GM18870 (cell line): Measurements from ENCODE around the gene ANAPC16.
"Not testable (repeated sequence)": the region's sequence is repeated elsewhere in the genome, so short reads cannot be mapped to it uniquely, and the experiment has no call there.

Experiments
- ATAC-seq: cut with Tn5 transposase; IDR thresholded peaks from one replicate; pipeline ENCODE4 v1.9.1; 2021; ENCODE audit warnings: moderate library complexity; ENCODE audit not compliant: unreplicated experiment

ANAPC16 gene

DNA sequence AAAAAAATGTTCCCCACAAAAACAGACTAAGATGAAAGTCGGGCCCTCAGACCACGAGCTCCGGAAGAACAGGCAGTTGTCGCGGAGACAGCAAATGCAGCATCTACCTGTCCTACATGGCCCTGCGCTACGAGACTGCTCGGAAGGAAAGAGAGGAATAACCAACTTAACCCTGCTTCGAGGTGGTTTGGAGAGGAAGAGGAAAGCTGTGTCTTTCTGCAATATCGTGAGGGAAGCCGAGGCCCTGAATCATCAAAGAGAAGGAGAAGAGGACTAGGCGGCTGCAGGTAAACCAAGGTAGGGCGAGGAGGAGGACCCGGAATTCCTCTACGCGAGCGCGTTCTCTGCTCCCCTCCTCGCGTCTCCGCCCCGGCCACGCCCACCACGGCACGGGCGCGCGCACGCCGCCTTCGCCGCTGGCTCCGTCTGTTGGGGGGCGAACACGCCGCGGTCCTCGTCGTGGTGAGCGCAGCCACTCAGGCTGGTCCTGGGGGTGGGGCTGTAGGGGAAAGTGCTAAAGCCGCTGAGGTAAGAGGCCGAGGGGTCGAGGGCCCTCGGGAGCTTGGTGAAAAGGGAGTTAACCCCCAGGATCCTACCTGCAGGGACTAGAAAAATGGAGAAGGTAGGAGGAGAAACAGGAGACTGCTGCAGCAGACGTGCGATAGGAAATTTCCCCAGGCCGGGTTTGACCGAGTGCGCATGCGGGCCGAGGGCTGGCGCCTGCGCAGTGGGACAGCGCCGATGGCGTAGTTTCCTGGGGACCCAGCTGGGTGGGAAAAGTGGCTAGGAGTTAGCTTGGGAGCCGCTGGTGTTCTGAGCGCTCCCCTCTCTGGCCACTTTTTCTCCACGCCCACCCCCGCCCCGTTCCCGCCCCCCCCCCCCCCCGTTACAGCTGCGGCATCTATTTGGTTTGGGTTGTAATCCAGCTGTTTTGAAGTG lies at the start of gene ANAPC16, which contains the start of gene ASCC1:
Gene ANAPC16 (plus strand): TSS at position 402 of the 939 bp plus-strand sequence. CDS start 7,903 bp downstream, outside the sequence.
Gene ASCC1 (minus strand): TSS at position 666 of the 939 bp plus-strand sequence. CDS start 2,978 bp downstream, outside the sequence.
- peak; percentile 64 for ATAC-seq

DNA sequence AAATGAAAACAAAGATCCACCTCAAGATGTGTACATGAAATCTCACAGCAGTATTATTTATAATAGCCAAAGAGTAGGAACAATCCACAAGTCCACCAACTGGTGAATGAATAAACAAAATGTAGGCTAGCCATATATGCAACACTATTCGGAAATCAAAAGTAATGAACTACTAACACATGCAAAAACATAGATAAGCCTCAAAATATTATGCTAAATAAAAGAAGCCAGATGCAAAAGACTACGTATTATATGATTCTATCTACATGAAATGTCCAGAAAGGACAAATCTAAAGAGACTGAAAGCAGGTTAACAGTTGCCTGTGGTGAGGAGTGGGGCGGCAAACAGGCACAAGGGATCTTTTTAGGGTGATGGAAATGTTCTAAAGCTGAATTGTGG lies 48.7 kb upstream of the ANAPC16 start:
- ATAC-seq: no peak

DNA sequence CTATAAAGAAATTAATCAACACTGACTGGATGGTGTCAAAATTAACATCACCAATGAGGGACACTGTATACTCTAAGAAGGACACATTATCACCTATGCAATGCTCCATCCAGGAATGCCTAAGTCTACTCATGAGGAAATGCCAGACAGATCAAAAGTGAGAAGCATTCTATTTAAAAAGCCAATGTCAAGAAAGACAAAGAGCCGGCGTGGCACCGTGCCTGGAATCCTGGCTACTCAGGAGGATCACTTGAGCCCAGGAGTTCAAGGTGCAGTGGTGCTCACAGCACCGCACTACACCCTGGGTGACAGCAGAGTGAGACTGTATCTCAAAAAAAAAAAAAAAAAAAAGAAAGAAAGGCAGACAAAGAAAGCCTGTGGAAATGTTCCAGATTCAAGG lies 45.5 kb upstream of the ANAPC16 start:
- no peak for ATAC-seq

DNA sequence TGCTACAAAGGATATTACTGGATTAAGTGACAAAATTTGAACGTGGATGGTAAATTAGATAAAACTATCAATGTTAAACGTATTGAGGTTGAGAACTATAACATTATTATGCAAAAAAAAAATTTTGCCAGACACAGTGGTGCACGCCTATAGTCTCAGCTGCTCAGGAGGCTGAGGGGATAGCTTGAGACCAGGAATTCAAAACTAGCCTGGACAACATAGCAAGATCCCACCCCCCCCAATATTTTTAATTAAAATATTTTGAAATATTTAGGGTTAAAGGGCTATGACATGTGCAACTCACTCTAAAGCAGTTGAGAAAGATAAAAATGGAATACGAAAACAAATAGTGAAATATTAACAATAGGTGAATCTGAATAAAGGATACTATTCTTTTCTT lies 45.1 kb upstream of the ANAPC16 start:
- no peak for ATAC-seq

DNA sequence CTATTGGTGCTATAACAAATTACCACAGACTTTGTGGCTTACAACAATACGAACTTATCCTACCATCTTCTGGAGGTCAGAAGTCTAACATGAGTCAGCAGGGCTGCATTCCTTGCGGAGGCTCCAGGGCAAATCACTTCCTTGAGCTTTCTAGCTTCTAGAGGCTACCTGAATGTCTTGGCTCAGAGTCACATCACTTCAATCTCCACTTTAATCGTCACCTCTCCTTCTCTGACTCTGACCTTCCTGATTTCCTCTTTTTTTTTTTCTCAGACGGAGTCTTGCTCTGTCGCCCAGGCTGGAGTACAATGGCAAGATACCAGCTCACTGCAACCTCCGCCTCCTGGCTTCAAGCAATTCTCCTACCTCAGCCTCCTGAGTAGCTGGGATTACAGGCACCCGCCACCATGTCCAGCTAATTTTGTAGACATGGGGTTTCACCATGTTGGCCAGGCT lies 44.6 kb upstream of the ANAPC16 start:
- ATAC-seq: no peak

DNA sequence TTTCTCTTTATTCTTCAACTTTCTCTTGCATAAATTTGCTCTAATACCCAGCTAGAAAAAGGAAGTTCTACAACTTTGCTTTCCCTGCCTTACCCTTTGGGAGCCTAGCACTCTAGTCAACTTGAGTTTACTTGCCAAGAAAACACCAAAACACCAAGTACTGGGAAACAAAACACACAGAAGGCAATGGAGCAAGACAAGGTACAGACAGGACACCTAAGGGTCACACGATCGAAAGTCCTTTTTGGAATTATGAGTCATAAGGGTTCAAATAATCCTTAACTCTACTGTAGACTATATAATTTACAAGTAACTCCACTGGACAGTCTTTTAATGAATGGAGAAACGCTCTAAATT lies 42.6 kb upstream of the ANAPC16 start:
- ATAC-seq: no peak

DNA sequence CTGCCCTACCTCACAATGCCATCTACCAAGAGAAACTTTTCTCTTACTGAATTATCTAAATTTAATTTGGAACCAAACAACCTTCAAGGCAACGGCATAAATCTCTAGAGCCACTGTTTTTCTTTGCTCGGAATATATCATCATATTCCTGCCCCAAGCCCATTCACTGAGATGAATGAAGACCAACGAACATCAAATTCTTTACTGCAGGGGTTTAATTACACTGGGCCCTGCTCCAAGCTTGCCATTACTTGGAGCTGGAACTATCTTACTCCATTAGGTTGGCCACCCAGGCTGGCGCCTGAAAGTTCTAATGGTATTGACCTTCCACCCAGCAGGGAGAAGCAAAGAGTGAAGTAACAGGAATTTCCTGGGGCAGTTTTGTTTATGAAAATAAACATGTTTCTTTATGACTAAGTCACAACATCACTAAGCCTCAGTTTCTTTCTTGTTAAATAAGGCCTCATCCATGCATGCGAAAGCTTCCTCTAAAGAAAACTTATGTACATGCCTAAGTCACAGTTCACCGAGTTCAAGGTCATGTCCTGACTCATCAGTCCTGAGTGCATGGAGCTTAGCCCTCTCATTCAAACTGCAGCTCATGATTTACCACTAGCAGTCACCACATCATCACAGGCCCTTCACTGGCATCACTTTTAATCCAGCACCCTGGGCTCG lies 42.1 kb upstream of the ANAPC16 start:
- ATAC-seq: peak; percentile 59

DNA sequence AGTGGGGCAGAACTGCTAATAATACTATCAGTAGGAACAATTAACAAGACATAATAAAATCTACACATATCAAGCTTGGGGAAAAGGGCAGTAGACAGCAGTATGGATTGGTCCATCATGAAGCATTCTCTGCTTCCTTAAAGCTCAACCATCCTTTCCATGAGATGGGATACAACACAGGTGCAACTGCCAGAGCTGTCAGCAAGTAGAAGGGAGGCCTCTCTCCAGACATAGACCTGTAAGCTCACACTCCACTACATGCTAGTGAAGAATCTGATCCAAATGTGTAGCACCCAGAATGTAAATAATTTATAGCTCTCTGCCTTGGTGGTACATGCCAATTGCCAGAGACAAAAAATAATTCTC lies 41.5 kb upstream of the ANAPC16 start:
- ATAC-seq: no peak

DNA sequence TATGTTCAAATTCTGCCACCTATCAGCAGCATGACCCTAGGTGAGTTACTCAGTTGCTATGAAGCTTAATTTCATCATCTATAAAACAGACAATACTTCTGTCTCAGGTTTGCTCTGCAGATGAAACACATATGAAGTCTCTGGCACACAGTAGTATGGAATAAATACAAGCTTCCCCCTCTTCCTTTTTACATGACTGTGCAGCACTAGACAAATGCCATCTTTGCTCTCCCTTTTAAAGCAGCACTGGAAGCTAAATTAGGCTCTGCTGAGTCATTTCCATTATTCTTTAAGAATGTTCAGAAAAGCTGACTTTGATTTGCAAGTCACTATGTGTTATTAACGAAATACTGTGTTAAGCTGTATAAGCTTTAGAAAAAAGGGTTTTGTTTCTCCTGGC lies 40.7 kb upstream of the ANAPC16 start:
- no peak for ATAC-seq

DNA sequence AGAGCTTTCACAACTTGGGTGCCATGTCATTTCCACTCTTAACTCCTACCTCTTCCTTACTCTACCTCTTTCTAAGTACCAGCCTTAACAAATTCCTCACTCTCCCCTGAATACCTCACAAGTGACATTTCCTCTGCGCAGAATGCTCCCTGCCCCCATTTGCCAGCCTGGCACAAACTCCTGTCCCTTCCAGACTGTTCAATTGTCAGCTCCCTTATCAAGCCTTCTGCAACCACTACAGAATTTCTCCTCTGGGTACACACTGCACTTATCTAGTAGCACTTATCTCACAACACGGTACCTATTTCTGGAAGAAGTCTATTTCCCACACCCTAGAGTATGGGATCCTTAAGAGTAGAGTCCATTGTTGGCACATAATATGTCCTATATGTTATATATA lies 39.1 kb upstream of the ANAPC16 start:
- ATAC-seq: no peak

DNA sequence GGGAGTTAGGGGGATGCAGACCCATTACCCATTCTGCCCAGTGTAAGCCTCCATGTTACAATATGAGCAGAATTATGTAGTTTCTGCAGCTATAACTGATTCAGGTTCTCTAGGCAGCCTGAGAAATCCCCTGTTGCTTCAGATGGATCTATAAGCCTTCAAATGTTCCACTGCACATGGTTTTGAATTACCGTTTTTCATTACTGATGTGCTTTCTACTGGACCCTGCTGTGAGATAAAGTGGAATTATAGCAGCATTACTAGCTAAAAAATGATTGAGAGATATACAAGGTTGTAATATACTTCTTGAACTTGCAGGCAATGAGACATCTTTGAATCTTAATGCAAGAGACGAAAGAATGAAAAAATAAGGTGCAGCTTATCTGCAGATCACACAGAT lies 38.4 kb upstream of the ANAPC16 start:
- no peak for ATAC-seq

DNA sequence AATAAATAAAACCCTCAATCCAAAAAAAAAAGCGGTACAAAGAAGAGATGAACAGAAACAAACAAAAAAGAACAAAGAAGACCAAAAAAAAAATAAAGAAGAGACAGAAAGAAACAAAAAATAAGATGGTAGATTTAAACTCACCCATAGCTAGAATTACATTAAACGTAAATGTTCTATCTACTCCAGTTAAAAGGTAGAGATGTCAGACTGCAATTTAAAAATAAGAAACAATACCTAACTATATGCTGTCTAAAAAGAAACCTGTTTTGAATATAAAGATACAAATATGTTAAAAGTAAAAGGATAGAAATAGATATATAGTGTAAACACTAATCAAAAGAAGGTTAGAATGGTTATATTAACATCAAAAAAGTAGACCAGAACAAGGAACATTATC lies 31.7 kb upstream of the ANAPC16 start:
- no peak for ATAC-seq

DNA sequence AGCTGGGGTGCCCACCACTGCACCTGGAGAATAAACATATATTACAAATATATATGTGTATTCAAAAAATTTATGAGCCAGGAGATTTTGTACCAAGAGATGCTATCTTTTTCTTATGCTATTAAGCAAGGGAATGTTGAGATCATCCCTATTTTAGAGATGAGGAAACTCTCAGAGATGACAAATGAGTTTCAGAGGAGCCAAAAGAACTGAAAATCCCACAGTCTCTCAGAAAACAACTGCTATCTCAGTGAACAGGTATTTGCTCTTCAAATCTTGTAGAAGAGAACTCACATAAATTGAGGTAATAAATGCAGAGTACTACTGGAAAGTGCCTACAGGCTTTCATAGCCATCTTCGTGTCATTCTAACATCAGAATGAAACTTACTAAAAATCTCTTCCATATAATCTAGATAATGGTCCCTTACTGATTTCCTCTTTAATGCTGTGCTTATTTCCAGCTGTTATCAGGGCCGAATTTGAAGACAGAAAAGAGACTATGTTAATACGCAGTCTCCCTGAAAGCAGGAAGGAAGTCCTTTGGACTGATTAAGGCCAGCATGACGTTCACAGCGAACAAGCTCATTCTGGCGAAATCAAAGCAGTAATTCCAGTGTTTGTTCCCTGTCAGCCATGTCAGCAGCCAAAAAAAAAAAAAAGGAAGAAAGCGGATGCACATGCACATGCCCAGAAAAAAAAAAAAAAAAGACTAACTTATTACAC lies 29.4 kb upstream of the ANAPC16 start:
- ATAC-seq: no peak

DNA sequence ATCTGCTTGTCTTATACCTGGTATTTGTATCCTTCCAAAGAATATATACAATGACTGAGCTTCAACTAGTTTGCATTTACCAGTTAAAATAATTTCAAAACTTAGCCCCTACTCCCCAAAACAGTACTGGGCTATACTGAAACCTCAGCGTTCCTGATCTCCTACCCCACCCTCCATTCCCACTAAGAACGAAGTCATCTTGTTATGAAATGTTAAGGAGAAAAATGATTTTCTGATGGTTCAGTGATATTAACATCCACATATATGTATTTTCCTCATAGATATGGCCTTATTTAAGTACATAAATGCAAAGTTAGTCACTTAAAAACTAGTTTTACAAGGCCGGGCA lies 28.9 kb upstream of the ANAPC16 start:
- ATAC-seq: no peak

DNA sequence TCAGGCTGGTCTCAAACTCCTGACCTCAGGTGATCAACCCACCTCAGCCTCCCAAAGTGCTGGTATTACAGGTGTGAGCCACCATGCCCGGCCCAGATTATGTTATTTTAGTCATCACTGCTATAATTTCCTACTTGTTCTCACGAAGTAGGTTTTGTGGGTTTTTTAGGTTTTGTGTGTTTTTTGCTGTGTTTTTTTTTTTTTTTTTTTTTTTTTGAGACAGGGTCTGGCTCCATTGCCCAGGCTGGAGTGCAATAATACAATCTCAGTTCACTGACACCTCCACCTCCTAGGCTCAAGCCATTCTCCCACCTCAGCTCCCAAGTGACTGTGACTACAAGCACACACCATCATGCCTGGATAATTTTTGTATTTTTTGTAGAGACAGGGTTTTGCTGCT lies 20.9 kb upstream of the ANAPC16 start:
- ATAC-seq: no peak

DNA sequence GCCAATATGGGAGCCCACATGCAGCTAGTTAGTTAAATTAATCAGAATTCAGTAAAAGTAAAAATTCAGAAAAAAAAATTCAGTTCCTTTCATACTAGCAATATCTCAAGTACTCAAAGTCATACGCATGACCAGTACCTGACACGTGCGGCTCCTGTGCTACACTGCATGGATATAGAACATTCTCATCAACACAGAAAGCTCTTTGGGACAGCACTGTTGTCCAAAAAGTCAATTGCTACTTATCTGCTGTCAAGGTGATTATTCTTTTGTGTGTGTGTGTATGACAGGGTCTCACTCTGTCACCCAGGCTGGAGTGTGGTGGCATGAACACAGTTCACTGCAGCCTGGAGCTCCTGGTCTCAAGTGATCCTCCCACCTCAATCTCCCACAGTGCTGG lies 14.9 kb upstream of the ANAPC16 start:
- ATAC-seq: no peak

DNA sequence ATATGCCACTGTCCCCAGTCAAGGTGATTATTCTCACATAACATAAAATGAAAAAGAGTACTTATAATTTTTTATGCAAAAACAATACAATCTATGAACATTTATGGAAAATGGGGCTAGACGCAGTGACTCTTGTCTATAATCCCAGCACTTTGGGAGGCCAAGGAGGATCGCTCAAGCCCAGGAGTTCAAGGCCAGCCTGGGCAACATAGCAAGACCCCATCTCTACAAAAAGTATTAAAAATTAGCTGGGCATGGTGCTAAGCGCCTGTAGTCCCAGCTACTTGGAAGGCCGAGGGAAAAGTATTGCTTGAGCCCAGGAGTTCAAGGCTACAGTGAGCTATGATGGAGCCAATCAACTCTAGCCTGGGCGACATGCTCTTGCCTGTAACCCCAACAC lies 14.5 kb upstream of the ANAPC16 start:
- ATAC-seq: no peak

DNA sequence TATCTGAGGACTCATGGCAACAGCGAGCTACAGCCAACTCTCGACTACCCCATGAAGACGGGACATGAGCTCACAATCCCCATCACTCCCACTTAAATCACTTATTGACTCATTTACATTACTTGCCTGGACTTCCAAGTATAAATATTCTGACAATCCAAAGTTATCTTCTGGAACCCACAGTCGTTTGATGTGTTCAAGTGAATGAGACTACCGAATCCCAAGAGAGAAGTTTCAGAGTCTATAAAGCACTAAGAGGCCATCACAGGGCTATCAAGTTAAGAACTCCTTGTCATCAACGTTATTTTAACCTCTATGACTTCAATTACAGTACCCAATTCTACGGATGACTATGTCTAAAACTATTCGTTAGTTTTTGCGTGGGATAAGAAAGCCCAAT lies 11.5 kb upstream of the ANAPC16 start:
- ATAC-seq: no peak

DNA sequence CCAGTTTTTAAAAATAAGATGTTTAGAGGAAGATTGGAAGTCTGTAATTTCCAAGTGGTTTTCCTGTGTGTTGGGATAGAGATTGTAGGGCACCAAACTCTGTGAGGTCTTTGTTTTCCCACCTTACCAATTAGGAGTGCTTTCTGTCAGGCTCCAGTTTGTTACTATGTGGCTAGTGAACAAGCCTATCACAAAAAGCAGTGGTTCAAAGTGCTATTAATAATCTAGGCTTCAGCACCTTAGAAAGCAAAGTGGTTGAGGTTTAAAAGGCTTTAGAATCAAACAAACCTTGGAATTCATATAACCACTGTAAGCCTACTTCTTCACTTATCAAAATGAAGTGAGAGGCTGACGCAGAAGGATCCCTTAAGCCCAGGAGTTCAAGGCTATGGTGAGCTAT lies 11.1 kb upstream of the ANAPC16 start:
- no peak for ATAC-seq

DNA sequence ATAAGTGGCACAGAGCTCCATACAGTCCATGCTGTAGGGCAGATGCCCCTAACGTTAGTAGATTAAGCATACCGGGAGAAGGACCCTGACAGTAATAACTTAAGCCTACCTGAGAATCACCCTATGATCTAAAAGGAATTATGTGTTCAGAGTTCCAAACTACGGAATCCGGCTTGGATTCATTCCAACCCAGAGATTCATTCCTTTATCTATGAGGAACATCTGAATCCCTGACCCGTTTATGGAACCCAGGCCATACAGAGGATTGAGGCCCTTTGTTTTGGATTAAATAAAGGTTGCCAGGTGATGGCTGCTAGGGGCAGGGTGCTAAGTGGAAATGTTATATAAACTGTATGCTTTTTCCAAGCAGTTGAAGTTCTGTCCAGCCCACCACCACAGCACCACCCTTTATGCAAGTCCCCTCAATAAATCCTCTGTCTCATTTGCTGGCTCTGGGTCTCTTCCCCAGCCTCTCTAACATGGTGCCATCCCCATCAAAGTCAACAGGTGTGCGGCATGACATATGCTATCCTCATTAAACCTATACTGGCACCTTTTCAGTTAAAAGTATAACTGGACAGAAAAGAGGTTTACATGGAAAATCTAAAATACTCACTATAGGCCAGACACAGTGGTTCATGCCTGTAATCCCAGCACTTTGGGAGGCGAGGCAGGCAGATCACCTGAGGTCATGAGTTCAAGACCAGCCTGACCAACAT lies 9.1 kb upstream of the ANAPC16 start:
- no peak for ATAC-seq

DNA sequence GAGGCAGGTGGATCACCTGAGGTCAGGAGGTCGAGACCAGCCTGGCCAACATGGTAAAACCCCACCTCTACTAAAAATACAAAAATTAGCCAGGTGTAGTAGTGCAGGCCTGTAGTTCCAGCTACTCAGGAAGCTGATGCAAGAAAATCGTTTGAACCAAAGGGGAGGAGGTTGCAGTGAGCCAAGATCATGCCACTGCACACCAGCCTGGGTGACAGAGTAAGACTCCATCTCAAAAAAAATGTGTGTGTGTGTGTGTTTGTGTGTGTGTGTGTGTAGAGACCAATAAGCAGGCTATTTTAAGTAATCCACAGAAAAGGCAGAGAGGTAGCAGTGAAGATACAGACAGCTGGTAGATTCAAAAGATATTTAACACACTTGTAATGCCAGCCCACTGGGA lies 7.3 kb upstream of the ANAPC16 start:
- ATAC-seq: not testable (repeated sequence)
